SK-N-SH treated with all-trans-retinoic acid at 6 μM for 48 hours (cell line): ENCODE measurements around the gene FBXL3.

ENCODE experiments used
- ATAC-seq: fragments of 200-7000 bp; cut with Tn5 transposase; 3 replicates; pipeline ENCODE4 v1.9.1; 2020; ENCODE audit warnings: mild to moderate bottlenecking, moderate library complexity
- ARNTL ChIP-seq: fragments of 450-650 bp; formaldehyde crosslinking; IDR thresholded peaks from 2 replicates; pipeline ENCODE4 v1.5.0; 2020; ENCODE audit warnings: low read depth, mild to moderate bottlenecking, moderate library complexity, borderline replicate concordance
- BACH2 ChIP-seq: fragments of 250-450 bp; sonication (Bioruptor Pico); IDR thresholded peaks from 2 replicates; pipeline ENCODE4 v1.9.0; 2021; ENCODE audit warnings: mild to moderate bottlenecking, borderline replicate concordance
- CSDC2 ChIP-seq: fragments of 250-450 bp; sonication (Bioruptor Pico); IDR thresholded peaks from 2 replicates; pipeline ENCODE4 v1.5.0; 2020; ENCODE audit warnings: mild to moderate bottlenecking, moderate library complexity
- CSRNP3 ChIP-seq: fragments of 250-450 bp; sonication (Bioruptor Pico); IDR thresholded peaks from 2 replicates; pipeline ENCODE4 v1.5.1; 2021; ENCODE audit warnings: mild to moderate bottlenecking, moderate library complexity
- ESRRG ChIP-seq: fragments of 250-450 bp; sonication (Bioruptor Pico); IDR thresholded peaks from 2 replicates; pipeline ENCODE4 v1.6.1; 2021; ENCODE audit warnings: mild to moderate bottlenecking
- GLIS3 ChIP-seq: fragments of 250-450 bp; sonication (Bioruptor Pico); IDR thresholded peaks from 2 replicates; pipeline ENCODE4 v1.5.0; 2020; ENCODE audit warnings: mild to moderate bottlenecking, moderate library complexity
- ISL1 ChIP-seq: fragments of 250-450 bp; sonication (Bioruptor Pico); IDR thresholded peaks from 2 replicates; pipeline ENCODE4 v2.1.2; 2022; ENCODE audit warnings: mild to moderate bottlenecking, moderate library complexity
- OSR1 ChIP-seq: fragments of 250-450 bp; sonication (Bioruptor Pico); IDR thresholded peaks from 2 replicates; pipeline ENCODE4 v1.8.0; 2022; ENCODE audit warnings: moderate library complexity, mild to moderate bottlenecking, inconsistent platforms
- PATZ1 ChIP-seq: fragments of 250-450 bp; sonication (Bioruptor Pico); IDR thresholded peaks from 2 replicates; pipeline ENCODE4 v1.8.0; 2020; ENCODE audit warnings: mild to moderate bottlenecking, moderate library complexity, borderline replicate concordance
- PPARA ChIP-seq: fragments of 250-450 bp; sonication (Bioruptor Pico); IDR thresholded peaks from 2 replicates; pipeline ENCODE4 v1.5.0; 2020; ENCODE audit warnings: mild to moderate bottlenecking, borderline replicate concordance
- RARB ChIP-seq: fragments of 250-450 bp; sonication (Bioruptor Pico); IDR thresholded peaks from 2 replicates; pipeline ENCODE4 v1.8.0; 2021; ENCODE audit warnings: mild to moderate bottlenecking, moderate library complexity
- TCF4 ChIP-seq: fragments of 250-450 bp; sonication (Bioruptor Pico); IDR thresholded peaks from 2 replicates; pipeline ENCODE4 v1.8.0; 2021; ENCODE audit warnings: mild to moderate bottlenecking, moderate library complexity, borderline replicate concordance
- TOX ChIP-seq: fragments of 250-450 bp; sonication (Bioruptor Pico); IDR thresholded peaks from 2 replicates; pipeline ENCODE4 v1.8.0; 2021; ENCODE audit warnings: mild to moderate bottlenecking, moderate library complexity, borderline replicate concordance
- TSHZ2 ChIP-seq: fragments of 250-450 bp; sonication (Bioruptor Pico); IDR thresholded peaks from 2 replicates; pipeline ENCODE4 v1.5.0; 2020; ENCODE audit warnings: mild to moderate bottlenecking, moderate library complexity
- ZC3H10 ChIP-seq: fragments of 250-450 bp; sonication (Bioruptor Pico); IDR thresholded peaks from 2 replicates; pipeline ENCODE4 v1.5.1; 2021; ENCODE audit warnings: mild to moderate bottlenecking, moderate library complexity
- ZFP3 ChIP-seq: fragments of 250-450 bp; sonication (Bioruptor Pico); IDR thresholded peaks from 2 replicates; pipeline ENCODE4 v1.5.0; 2020; ENCODE audit warnings: mild to moderate bottlenecking, moderate library complexity
- ZFP30 ChIP-seq: fragments of 450-650 bp; formaldehyde crosslinking; IDR thresholded peaks from 2 replicates; pipeline ENCODE4 v1.5.0; 2022; ENCODE audit warnings: mild to moderate bottlenecking, moderate library complexity
- ZNF565 ChIP-seq: fragments of 450-650 bp; formaldehyde crosslinking; conservative IDR thresholded peaks from 2 replicates; pipeline ENCODE4 v1.5.0; 2020; ENCODE audit warnings: low read depth, mild to moderate bottlenecking, moderate library complexity
- ZNF70 ChIP-seq: fragments of 450-650 bp; formaldehyde crosslinking; IDR thresholded peaks from 2 replicates; pipeline ENCODE4 v1.5.0; 2020; ENCODE audit warnings: mild to moderate bottlenecking, moderate library complexity
- ZNF8 ChIP-seq: fragments of 450-650 bp; formaldehyde crosslinking; IDR thresholded peaks from 2 replicates; pipeline ENCODE4 v1.5.0; 2020; ENCODE audit warnings: mild to moderate bottlenecking, moderate library complexity
- TF ChIP-seq, protein P1 (sequence below): fragments of 250-450 bp; sonication (Bioruptor Pico); IDR thresholded peaks from 2 replicates; pipeline ENCODE4 v1.8.0; 2021; ENCODE audit warnings: low read depth, mild to moderate bottlenecking, moderate library complexity, borderline replicate concordance
- TF ChIP-seq, protein P2 (sequence below): fragments of 250-450 bp; sonication (Bioruptor Pico); IDR thresholded peaks from 2 replicates; pipeline ENCODE4 v1.5.1; 2020; ENCODE audit warnings: low read depth, mild to moderate bottlenecking, moderate library complexity

Gene FBXL3

GRCh38 chr13:77062097-77062496, 35.1 kb upstream of the FBXL3 start:
- ATAC-seq: no peak
- TF ChIP-seq ESRRG (CRISPR knock-in tag): no peak
- no peak for TF ChIP-seq ISL1 (CRISPR knock-in tag)
- TF ChIP-seq ZNF8 (CRISPR knock-in tag): no peak
- no peak for TF ChIP-seq TOX (CRISPR knock-in tag)
- TF ChIP-seq ZNF70 (CRISPR knock-in tag): no peak
- no peak for TF ChIP-seq ARNTL
- TF ChIP-seq ZFP3: no peak
- TF ChIP-seq RARB (CRISPR knock-in tag): no peak

DNA sequence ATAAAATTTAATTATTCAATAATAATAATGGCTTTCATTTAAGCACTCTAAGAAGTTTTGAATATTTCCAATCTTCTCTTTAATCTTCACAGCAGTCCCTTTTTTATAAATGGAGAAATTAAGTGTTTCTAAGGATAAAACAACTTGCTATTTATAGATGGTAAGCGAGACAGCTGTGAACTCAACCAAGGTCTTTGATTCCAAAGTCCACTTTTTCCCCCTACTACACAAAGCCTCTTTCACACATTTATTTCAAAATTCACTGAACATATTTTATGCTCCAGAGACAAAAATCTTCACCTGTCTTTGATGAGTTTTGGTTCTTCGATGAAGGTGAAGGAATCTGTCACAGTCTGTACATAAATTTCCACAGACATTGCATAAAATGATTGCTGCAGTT, 34.4 kb upstream of the FBXL3 start:
- ATAC-seq: no peak
- TF ChIP-seq ZFP3 (no peak), ARNTL (no peak), RARB (CRISPR knock-in tag) (no peak), GLIS3 (CRISPR knock-in tag) (no peak), TOX (CRISPR knock-in tag) (no peak), CSDC2 (CRISPR knock-in tag) (no peak), ZC3H10 (CRISPR knock-in tag) (no peak), BACH2 (CRISPR knock-in tag) (no peak), TCF4 (CRISPR knock-in tag) (no peak), ZNF70 (CRISPR knock-in tag) (no peak), OSR1 (CRISPR knock-in tag) (no peak)
- TF ChIP-seq, protein P1, sequence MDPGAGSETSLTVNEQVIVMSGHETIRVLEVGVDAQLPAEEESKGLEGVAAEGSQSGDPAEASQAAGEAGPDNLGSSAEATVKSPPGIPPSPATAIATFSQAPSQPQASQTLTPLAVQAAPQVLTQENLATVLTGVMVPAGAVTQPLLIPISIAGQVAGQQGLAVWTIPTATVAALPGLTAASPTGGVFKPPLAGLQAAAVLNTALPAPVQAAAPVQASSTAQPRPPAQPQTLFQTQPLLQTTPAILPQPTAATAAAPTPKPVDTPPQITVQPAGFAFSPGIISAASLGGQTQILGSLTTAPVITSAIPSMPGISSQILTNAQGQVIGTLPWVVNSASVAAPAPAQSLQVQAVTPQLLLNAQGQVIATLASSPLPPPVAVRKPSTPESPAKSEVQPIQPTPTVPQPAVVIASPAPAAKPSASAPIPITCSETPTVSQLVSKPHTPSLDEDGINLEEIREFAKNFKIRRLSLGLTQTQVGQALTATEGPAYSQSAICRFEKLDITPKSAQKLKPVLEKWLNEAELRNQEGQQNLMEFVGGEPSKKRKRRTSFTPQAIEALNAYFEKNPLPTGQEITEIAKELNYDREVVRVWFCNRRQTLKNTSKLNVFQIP (CRISPR knock-in tag): no peak

DNA sequence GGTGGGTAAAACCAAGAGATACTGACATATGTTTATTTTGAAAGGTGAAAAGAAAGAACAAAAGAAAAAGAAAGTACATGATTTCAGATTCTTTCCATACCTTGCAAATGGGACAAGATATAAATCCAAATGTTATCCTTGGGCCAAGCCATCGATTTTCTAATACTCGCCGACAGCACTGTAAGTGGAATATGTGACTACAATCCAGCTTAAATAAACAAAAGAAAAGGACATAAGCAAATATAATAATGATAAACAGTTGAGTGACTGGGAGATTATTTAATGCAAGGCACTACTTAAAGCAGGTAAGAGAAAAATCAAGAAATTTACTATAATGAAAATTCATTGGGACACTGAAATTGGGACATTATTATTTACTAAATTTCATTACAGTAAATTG, 29.9 kb upstream of the FBXL3 start:
- TF ChIP-seq ZNF8 (CRISPR knock-in tag) (no peak), ZFP30 (CRISPR knock-in tag) (no peak), OSR1 (CRISPR knock-in tag) (no peak), ZNF565 (CRISPR knock-in tag) (no peak), TOX (CRISPR knock-in tag) (no peak), ZFP3 (no peak), PATZ1 (CRISPR knock-in tag) (no peak), ISL1 (CRISPR knock-in tag) (no peak), CSRNP3 (CRISPR knock-in tag) (no peak), ZNF70 (CRISPR knock-in tag) (no peak), RARB (CRISPR knock-in tag) (no peak), GLIS3 (CRISPR knock-in tag) (no peak), ARNTL (no peak), BACH2 (CRISPR knock-in tag) (no peak), TCF4 (CRISPR knock-in tag) (no peak), ZC3H10 (CRISPR knock-in tag) (no peak)
- no peak for ATAC-seq

DNA sequence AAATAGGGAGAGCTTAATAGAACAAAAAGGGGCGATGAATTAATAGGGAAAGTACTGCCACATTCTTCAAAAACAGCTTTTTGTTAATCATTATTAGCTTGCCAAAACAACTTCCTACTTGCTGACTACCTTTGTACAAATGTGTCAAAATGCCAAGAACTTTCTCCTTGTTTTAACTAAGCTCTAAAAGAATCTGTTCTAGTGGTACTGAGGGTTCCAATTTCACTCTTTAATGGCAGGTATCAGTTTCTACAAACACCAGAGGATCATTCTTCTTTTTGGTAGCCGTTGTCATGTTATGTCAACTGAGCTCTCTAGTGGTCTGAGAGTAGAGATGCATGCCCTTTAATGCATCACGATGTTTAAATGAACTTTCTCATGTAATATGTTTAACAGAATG, 29.4 kb upstream of the FBXL3 start:
- TF ChIP-seq, protein P2, sequence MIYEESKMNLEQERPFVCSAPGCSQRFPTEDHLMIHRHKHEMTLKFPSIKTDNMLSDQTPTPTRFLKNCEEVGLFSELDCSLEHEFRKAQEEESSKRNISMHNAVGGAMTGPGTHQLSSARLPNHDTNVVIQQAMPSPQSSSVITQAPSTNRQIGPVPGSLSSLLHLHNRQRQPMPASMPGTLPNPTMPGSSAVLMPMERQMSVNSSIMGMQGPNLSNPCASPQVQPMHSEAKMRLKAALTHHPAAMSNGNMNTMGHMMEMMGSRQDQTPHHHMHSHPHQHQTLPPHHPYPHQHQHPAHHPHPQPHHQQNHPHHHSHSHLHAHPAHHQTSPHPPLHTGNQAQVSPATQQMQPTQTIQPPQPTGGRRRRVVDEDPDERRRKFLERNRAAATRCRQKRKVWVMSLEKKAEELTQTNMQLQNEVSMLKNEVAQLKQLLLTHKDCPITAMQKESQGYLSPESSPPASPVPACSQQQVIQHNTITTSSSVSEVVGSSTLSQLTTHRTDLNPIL: no peak
- TF ChIP-seq CSRNP3 (CRISPR knock-in tag): no peak
- no peak for TF ChIP-seq RARB (CRISPR knock-in tag)
- TF ChIP-seq OSR1 (CRISPR knock-in tag): no peak
- no peak for TF ChIP-seq ARNTL
- no peak for TF ChIP-seq GLIS3 (CRISPR knock-in tag)
- no peak for TF ChIP-seq ZFP3
- TF ChIP-seq ZC3H10 (CRISPR knock-in tag): no peak
- no peak for TF ChIP-seq ZNF8 (CRISPR knock-in tag)
- no peak for TF ChIP-seq ZNF70 (CRISPR knock-in tag)
- TF ChIP-seq ISL1 (CRISPR knock-in tag): no peak
- no peak for TF ChIP-seq ZFP30 (CRISPR knock-in tag)
- no peak for TF ChIP-seq PPARA (CRISPR knock-in tag)
- no peak for TF ChIP-seq TSHZ2 (CRISPR knock-in tag)
- no peak for TF ChIP-seq TCF4 (CRISPR knock-in tag)
- no peak for ATAC-seq
